Forelimb muscle (tissue), 1 donor: Measurements from ENCODE around the gene G6PC1. TPM values are rescaled to one million over a fixed set of nuclear protein-coding genes. Genes with fewer than 3 reads are reported as not detected.

Experiments
- DNase-seq: peaks from one replicate; pipeline ENCODE4 v3.0.0-alpha.2; 2013; ENCODE audit warnings: low read depth
- polyA plus RNA-seq: library from polyadenylated mRNA; unstranded; fragments of 120-200 nt; gene quantifications from one replicate; pipeline ENCODE4 v1.2.1, GENCODE V29; 2013; ENCODE audit not compliant: insufficient read length

The G6PC1 gene
- polyA plus RNA-seq, 1 donor = not detected

- DNase-seq = no peak
Observed at GRCh38 chr17:42937712-42938596, 37.4 kb downstream of the G6PC1 start.

- DNase-seq = no peak
Observed at GRCh38 chr17:42944211-42944610, 43.6 kb downstream of the G6PC1 start.

- no peak for DNase-seq
Observed at GRCh38 chr17:42946812-42947211, 46.2 kb downstream of the G6PC1 start.

DNA sequence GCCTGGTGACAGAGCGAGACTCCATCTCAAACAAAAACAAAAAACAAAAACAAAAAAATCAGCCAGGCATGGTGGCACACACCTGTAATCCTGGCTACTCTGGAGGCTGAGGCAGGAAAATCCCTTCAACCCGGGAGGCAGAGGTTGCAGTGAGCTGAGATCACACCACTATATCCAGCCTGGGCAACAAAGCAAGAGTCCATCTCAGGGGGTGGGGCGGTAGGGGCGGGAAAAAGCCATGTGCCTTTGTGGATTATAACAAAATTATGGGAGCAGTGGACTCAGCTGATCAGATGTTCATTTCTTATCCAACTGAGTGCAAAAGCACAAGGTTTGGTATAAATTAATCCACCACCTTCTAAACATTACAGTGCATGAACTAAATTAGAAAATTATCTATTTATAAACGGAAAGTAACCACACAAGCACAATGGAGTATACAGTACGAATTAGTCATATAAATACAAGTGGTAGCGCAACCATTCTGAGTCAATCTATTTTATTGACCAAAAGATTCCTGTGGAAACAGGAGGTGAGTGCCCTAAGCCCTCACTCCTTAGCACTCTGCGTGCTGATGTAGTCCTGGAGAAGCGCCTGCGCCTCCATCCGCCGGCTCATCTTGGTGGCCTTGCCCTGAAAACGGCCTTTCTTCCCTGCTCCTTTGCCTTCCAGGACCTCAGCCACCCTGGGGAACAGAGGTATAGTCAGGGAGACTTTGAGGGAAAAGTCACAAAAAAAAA, 49.6 kb downstream of the G6PC1 start:
- DNase-seq = no peak

Other genes with a start within 250 kb of the G6PC1 start
- gene TUBG2, start 241.5 kb upstream of the G6PC1 start, polyA plus RNA-seq = 14.7 TPM
- 49.6 TPM for gene PLEKHH3, start 223.8 kb upstream of the G6PC1 start, polyA plus RNA-seq
- gene CCR10, start 219.0 kb upstream of the G6PC1 start, polyA plus RNA-seq = 1.9 TPM
- gene CNTNAP1, start 218.3 kb upstream of the G6PC1 start, polyA plus RNA-seq = 9.4 TPM
- 22.6 TPM for gene EZH1, start 155.8 kb upstream of the G6PC1 start, polyA plus RNA-seq
- 64.1 TPM for gene RAMP2, start 139.6 kb upstream of the G6PC1 start, polyA plus RNA-seq
- gene VPS25, start 127.3 kb upstream of the G6PC1 start, polyA plus RNA-seq = 27.7 TPM
- gene WNK4, start 120.2 kb upstream of the G6PC1 start, polyA plus RNA-seq = 0.43 TPM
- gene COA3, start 102.1 kb upstream of the G6PC1 start, polyA plus RNA-seq = 50.6 TPM
- gene CNTD1, start 101.9 kb upstream of the G6PC1 start, polyA plus RNA-seq = 0.70 TPM
- gene BECN1, start 76.5 kb upstream of the G6PC1 start, polyA plus RNA-seq = 41.7 TPM
- gene PSME3, start 67.4 kb upstream of the G6PC1 start, polyA plus RNA-seq = 45.7 TPM
- gene AOC2, start 56.2 kb upstream of the G6PC1 start, polyA plus RNA-seq = 1.0 TPM
- gene AOC3, start 49.6 kb upstream of the G6PC1 start, polyA plus RNA-seq = 13.3 TPM
- gene AARSD1, start 63.7 kb downstream of the G6PC1 start, polyA plus RNA-seq = 61.8 TPM
- gene PTGES3L, start 79.3 kb downstream of the G6PC1 start, polyA plus RNA-seq = 88.8 TPM
- gene RUNDC1, start 79.8 kb downstream of the G6PC1 start, polyA plus RNA-seq = 8.1 TPM
- gene RPL27, start 97.6 kb downstream of the G6PC1 start, polyA plus RNA-seq = 2,614 TPM
- gene IFI35, start 106.0 kb downstream of the G6PC1 start, polyA plus RNA-seq = 3.4 TPM
- gene VAT1, start 121.6 kb downstream of the G6PC1 start, polyA plus RNA-seq = 59.9 TPM
- 0.49 TPM for gene RND2, start 124.4 kb downstream of the G6PC1 start, polyA plus RNA-seq
- gene BRCA1, start 224.6 kb downstream of the G6PC1 start, polyA plus RNA-seq = 8.9 TPM